HTR-8/SVneo (cell line): ENCODE results near the gene RASGRP3.
"Not testable (repeated sequence)": the region's sequence is repeated elsewhere in the genome, so short reads cannot be mapped to it uniquely, and the experiment has no call there.

Experiments used
- DNase-seq: peaks from one replicate; pipeline ENCODE4 v3.0.0; 2011; ENCODE audit warnings: low spot score, mixed read lengths; ENCODE audit not compliant: insufficient read length
- FAIRE-seq: peaks from 2 replicates; lab custom pipeline; 2011; peaks lifted over from hg19 to GRCh38; lab: Jason Lieb, UNC

The RASGRP3 gene

DNA sequence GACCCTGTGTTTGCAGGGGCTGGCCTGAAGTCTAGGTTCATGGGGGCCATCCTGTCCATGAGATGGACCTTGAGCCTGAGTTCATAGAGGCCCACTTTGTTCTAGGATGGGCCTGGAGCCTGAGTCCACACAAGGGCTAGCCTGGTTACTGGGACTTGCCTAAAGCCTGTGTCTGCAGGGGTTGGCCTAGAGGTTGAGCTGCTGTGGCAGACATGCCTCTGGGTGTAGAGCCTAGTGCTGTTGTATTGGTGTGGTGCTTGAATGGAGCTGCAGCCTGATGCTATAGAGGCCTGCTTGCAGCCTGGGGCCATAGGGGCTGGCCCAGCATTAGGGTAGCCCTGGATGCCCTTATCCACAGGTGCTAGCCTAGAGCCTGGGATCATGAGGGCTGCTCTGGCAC lies 23.9 kb upstream of the RASGRP3 start:
- FAIRE-seq (no peak), DNase-seq (no peak)

DNA sequence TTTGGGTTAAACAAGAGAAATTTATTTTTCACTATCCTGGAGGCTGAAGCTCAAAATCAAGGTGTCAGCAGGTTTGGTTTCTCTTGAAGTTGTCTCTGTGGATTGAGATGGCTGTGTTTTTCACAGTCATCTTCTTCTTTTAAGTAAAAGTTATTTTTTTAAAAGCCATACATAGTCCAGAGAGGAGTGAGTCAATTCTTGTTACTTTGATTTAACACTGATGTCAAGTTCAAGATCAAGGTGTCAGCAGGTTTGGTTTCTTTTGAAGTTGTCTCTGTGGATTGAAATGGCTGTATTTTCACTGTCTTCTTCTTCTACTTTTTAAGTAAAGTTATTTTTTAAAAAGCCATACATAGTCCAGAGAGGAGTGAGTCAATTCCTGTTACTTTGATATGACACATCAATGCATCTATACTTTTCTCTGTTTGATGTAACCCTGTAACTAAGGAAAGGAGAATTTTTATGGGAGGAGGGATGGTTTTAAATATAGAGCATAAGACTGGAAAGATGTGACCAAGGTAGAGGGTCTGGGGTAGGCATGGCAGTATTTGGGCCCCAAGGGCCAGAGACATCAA lies 22.5 kb upstream of the RASGRP3 start:
- no peak for DNase-seq
- no peak for FAIRE-seq

DNA sequence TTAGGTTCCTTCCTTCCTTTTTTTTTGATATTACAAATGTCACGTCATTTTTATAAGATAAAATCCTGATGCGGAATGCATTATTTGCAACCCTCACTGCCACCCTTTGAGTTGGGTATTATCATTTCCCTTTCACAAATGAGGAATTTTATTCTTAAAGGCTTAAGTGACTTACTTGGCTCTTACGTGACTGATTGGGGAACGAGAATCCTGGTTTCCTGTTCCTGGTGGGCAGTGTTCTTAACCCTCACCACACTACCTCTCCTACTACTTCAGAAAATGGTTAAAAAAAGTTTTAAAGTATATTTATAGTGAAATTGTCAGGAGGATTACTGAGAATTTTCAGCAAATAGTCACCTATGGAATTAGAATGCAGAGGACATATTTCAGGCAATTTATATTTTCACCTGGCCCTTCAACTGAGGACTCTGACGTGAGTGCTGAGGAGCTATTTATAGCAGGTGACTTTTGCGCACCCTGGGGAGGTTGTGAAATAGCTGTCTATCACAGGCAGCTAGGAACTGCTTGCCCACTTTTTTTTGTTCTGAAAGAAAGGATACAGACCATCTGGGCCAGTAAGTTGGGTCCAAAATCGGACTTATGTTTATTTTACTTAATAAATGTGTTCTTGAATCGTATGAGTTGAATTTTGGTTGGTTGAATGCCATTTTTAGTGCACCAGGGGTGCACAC lies 18.7 kb upstream of the RASGRP3 start:
- no peak for FAIRE-seq
- DNase-seq: no peak

- FAIRE-seq (no peak), DNase-seq (no peak)
Measured at GRCh38 chr2:33458248-33458819, 18.1 kb upstream of the RASGRP3 start.

- DNase-seq (no peak), FAIRE-seq (no peak)
Measured at GRCh38 chr2:33459745-33460144, 16.7 kb upstream of the RASGRP3 start.

- FAIRE-seq, DNase-seq: not testable (repeated sequence)
Measured at GRCh38 chr2:33462512-33462911, 13.9 kb upstream of the RASGRP3 start.

GRCh38 chr2:33467413-33467812 lies 9.0 kb upstream of the RASGRP3 start:
- no peak for FAIRE-seq
- no peak for DNase-seq

GRCh38 chr2:33469238-33469637 lies 7.2 kb upstream of the RASGRP3 start:
- no peak for DNase-seq

GRCh38 chr2:33475224-33476130 lies 972 bp upstream of the RASGRP3 start:
- FAIRE-seq (peak; percentile 83), DNase-seq (peak; percentile 77)

More at GRCh38 chr2:33469238-33469637, 7.2 kb upstream of the RASGRP3 start:
- FAIRE-seq: no peak

DNA sequence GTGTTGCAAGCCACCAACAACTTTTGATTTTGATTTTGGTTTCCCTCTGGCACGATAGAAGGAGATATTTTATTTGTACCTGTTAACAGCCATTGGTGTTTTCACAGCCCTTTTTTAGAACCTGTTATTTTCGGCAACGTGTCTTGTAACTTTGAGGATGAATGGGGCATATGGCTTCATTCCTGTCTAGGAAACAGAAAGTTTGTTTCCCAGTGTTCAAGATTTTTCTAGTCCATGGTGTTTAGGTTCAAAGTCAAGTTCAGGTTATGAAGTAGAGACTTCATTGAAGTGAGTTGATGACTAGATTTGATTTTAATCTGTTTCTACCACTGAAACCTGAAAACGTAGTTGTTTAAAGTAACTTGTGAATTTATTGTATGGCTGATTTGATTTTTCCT lies 343 bp downstream of the RASGRP3 start:
- no peak for FAIRE-seq

GRCh38 chr2:33477473-33478468 lies 1.3 kb downstream of the RASGRP3 start:
- FAIRE-seq (no peak), DNase-seq (no peak)

More for the DNA sequence above, 343 bp downstream of the RASGRP3 start:
- no peak for DNase-seq

DNA sequence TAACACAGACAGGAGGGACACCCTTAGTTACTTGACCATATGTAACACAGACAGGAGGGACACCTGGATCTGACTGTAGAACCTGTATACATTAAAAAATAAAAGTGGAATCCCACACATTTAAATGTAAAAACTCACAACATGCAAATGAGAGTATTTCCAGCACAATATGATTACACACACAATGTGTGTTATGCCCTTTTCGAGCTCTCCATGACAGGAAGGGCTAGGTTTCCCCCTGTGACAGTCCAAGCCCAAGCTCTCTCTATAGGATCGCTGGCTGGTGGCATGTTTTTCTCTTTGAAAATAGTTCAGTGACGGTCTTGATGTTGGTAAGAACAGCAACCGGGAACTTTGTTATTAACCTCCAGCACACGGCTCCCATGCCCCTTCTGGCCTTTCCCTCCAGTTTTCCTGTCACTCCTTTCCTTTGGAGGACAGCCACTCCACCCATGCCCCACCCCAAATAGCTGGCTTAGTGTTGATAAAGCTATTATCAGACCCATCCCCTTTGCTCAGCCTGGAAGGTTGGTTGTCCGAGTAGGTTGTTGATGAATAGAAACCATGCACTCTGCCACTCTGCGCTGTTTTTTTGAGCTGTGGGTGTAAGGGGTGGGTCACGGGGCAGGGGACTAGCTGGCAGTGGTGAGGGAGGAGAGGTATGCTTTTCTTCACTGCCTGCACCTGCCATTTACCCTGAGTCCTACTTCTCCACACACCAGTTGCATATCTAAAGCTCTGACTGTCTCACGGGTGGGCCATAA lies 2.7 kb downstream of the RASGRP3 start:
- FAIRE-seq (no peak), DNase-seq (no peak)

GRCh38 chr2:33482518-33482917 lies 6.1 kb downstream of the RASGRP3 start:
- FAIRE-seq (peak; percentile 16), DNase-seq (no peak)

DNA sequence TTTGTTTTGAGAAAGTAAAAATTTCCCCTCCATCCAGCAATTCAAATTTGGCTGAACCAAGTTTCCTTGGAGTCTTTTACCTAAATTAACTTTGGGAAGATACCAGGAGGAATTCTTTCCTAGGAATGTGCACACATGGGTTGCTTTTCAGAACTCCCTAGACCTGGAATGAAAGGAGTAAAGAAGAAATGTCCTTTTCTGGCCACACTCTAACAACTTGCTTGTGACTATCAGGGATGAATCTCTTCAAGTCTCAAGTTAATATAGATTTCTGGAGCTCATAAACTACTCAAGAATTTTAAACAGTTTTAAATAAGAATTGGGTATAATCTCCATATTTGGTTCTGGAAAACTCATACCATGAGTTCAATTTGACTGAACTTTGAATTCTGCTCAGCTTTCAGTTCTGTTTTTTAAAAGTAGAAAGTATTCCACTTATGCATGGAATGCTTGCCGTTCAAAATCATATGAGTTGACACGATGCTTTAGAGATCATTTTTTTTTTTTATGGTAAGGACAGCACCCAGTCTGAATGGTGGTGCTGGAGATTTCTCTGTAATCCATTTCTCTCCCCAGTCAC lies 7.7 kb downstream of the RASGRP3 start:
- peak; percentile 50 for DNase-seq

DNA sequence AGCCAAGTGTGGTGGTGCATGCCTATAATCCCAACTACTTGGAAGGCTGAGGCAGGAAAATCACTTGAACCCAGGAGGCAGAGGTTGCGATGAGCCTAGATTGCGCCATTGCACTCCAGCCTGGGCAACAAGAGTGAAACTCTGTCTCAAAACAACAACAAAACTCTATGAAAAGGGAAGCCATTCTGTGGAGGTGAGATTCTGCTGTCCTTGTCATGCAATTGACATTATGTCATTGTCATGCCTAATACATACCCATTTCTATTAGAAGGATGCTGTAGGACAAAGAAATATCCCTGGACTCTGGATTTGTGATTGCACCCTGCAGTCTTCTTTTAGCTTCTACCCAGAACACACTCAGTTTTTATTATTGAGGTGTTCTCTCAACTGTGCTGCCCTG lies 8.6 kb downstream of the RASGRP3 start:
- no peak for FAIRE-seq
- DNase-seq: no peak

More for the DNA sequence above, 7.7 kb downstream of the RASGRP3 start:
- FAIRE-seq: no peak

GRCh38 chr2:33486544-33486943 lies 10.1 kb downstream of the RASGRP3 start:
- DNase-seq (no peak), FAIRE-seq (no peak)

DNA sequence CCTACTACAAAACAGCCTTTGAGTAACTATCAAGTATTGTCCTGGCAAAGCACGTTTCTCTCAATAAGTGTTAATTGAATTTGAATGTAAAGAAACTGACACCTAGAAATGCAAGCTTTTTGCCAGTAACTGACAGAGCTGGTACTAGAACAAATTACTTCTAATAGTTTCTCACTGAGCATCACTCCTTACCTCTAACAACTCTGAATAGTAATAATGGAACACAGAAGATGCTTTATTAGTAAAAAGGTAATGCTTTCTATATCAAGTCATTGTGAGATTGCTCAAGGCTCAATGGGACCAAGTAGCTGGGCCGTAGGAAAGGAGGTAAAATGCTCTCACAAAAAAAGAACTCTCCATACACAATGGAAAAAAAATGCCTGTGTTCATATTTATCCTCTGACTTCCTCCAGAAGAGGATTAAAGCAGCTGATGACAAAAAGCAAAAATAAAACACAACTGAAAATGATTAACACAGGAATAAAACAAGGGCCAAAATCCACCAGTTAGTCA lies 11.8 kb downstream of the RASGRP3 start:
- no peak for DNase-seq
- no peak for FAIRE-seq
